K562 (cell line): ENCODE results near the gene ALKBH2. TPM values are rescaled to one million over a fixed set of nuclear protein-coding genes. Genes with fewer than 3 reads are reported as not detected.

ENCODE experiments used
- ATAC-seq: fragments of 200-7000 bp; cut with Tn5 transposase; 3 replicates; pipeline ENCODE4 v1.9.1; 2020; ENCODE audit warnings: moderate library complexity
- BruUV-seq: library from RNA; stranded (reverse); fragments of 400-500 nt; replicated peaks from 2 replicates; lab custom pipeline; 2021; lab: Mats Ljungman, UMichigan
- CTCF ChIA-PET: fragments of 300-600 bp; formaldehyde crosslinking; extraction: SDS; loops from one replicate; lab custom pipeline; 2021; ENCODE audit warnings: low intra/inter-chr PET ratio; lab: Yijun Ruan, JAX
- POLR2A ChIA-PET: fragments of 300-600, 350-650 bp; sonication (Branson Sonifier 250); formaldehyde crosslinking; extraction: SDS; loops from one replicate; lab custom pipeline; 2021; ENCODE audit warnings: antibody characterized with exemption, inconsistent platforms; lab: Yijun Ruan, JAX
- DNase-seq, 4 experiments: peaks; one replicate each; pipeline versions ENCODE4 v3.0.0 to v3.0.0-alpha.2; 2011 to 2018; ENCODE audit warnings: low spot score in 3 of 4, mixed read lengths in 3 of 4; ENCODE audit errors: extremely low read depth in 1 of 4
- FAIRE-seq: peaks from 2 replicates; lab custom pipeline; 2011; peaks lifted over from hg19 to GRCh38; lab: Jason Lieb, UNC
- H2AFZ ChIP-seq: 2 replicates; pipeline ENCODE4 v1.6.0; 2011; ENCODE audit warnings: low read depth, low read length, control low read depth, inconsistent platforms
- H3K27ac ChIP-seq: fragments of 200-600 bp; 3 replicates; pipeline ENCODE4 v1.8.0; 2011; ENCODE audit warnings: low read depth, mild to moderate bottlenecking, control low read depth, inconsistent platforms, low read length, moderate library complexity, mixed read lengths; ENCODE audit errors: extremely low read depth
- H3K27me3 ChIP-seq, 2 experiments: fragments of 300-600 bp in 1 of 2; 2 replicates in 1 of 2; 3 replicates in 1 of 2; pipeline versions ENCODE4 v1.6.0 to v1.8.0; 2011; ENCODE audit warnings: inconsistent platforms in 2 of 2, low read length in 2 of 2, mild to moderate bottlenecking in 1 of 2, mixed read lengths in 1 of 2, moderate library complexity in 1 of 2; ENCODE audit not compliant: control insufficient read depth in 2 of 2, insufficient read depth in 2 of 2
- H3K36me3 ChIP-seq: fragments of 300-600 bp; 3 replicates; pipeline ENCODE4 v1.8.0; 2011; ENCODE audit warnings: mild to moderate bottlenecking, low read length, inconsistent platforms; ENCODE audit not compliant: control insufficient read depth, insufficient read depth
- H3K4me1 ChIP-seq, 2 experiments: fragments of 200-600 bp in 1 of 2; replicated peaks in 1 of 2; 2 replicates in 1 of 2; 3 replicates in 1 of 2; pipeline versions ENCODE4 v1.5.1 to v1.8.0; 2011; ENCODE audit warnings: inconsistent platforms in 2 of 2, low read length in 2 of 2, mild to moderate bottlenecking in 1 of 2, mixed read lengths in 1 of 2, moderate library complexity in 1 of 2; ENCODE audit not compliant: control insufficient read depth in 2 of 2, insufficient read depth in 2 of 2
- H3K4me2 ChIP-seq: 2 replicates; pipeline ENCODE4 v1.6.1; 2011; ENCODE audit warnings: low read length, control low read depth, inconsistent platforms, mixed read lengths; ENCODE audit not compliant: insufficient read depth
- H3K4me3 ChIP-seq: fragments of 200-600 bp; sonication (generic), shearing (Covaris generic); 2 replicates; pipeline ENCODE4 v1.5.1; 2016; ENCODE audit warnings: control low read depth, inconsistent platforms
- H3K79me2 ChIP-seq: fragments of 200-600 bp; 3 replicates; pipeline ENCODE4 v1.8.0; 2011; ENCODE audit warnings: low read length, inconsistent platforms; ENCODE audit not compliant: control insufficient read depth, insufficient read depth
- H3K9ac ChIP-seq, 2 experiments: 2 replicates each; pipeline versions ENCODE4 v1.6.0 to v1.6.1; 2011; ENCODE audit warnings: low read depth in 2 of 2, low read length in 2 of 2, control low read depth in 1 of 2, inconsistent platforms in 1 of 2, mild to moderate bottlenecking in 1 of 2, mixed read lengths in 1 of 2; ENCODE audit not compliant: insufficient read depth in 1 of 2
- H3K9me1 ChIP-seq: one replicate; pipeline ENCODE4 v1.6.0; 2011; ENCODE audit warnings: inconsistent platforms, mild to moderate bottlenecking, low read length, moderate library complexity; ENCODE audit not compliant: control insufficient read depth, insufficient read depth
- H3K9me3 ChIP-seq: replicated peaks from 2 replicates; pipeline ENCODE4 v1.5.1; 2011; ENCODE audit warnings: low read depth, low read length, inconsistent platforms; ENCODE audit not compliant: control insufficient read depth, insufficient read depth
- H4K20me1 ChIP-seq: replicated peaks from 2 replicates; pipeline ENCODE4 v1.6.1; 2011; ENCODE audit warnings: low read length, inconsistent platforms, mixed read lengths; ENCODE audit not compliant: control insufficient read depth, insufficient read depth
- ELF1 ChIP-seq: fragments of 200-800 bp; sonication (Bioruptor generic); IDR thresholded peaks from 2 replicates; pipeline ENCODE4 v1.6.1; 2016; ENCODE audit warnings: missing genetic modification characterization, missing compliant biosample characterization
- EP300 ChIP-seq: IDR thresholded peaks from 2 replicates; pipeline ENCODE4 v1.6.1; 2012; ENCODE audit warnings: low read length, improper control_type of control experiment
- KLF1 ChIP-seq: fragments of 450-650 bp; IDR thresholded peaks from 2 replicates; pipeline ENCODE4 v1.6.1; 2016; ENCODE audit warnings: missing genetic modification characterization, missing compliant biosample characterization
- MED1 ChIP-seq: sonication (generic); formaldehyde crosslinking; IDR thresholded peaks from 2 replicates; pipeline ENCODE4 v1.8.1; 2023; ENCODE audit warnings: missing genetic modification reagents, borderline replicate concordance
- POLR2AphosphoS2 ChIP-seq: IDR thresholded peaks from 2 replicates; pipeline ENCODE4 v1.6.1; 2012; ENCODE audit warnings: low read length, improper control_type of control experiment
- PPARD ChIP-seq: fragments of 250-450 bp; sonication (Bioruptor Pico); IDR thresholded peaks from 2 replicates; pipeline ENCODE4 v1.8.0; 2022; ENCODE audit warnings: inconsistent platforms, mild to moderate bottlenecking, moderate library complexity
- RCOR1 ChIP-seq, 2 experiments: IDR thresholded peaks; 2 replicates each; pipeline ENCODE4 v1.6.1; 2012; ENCODE audit warnings: low read depth in 2 of 2, low read length in 2 of 2, borderline replicate concordance in 1 of 2, improper control_type of control experiment in 1 of 2
- SREBF2 ChIP-seq: sonication (generic); formaldehyde crosslinking; IDR thresholded peaks from 2 replicates; pipeline ENCODE4 v1.4.0; 2020; ENCODE audit warnings: mild to moderate bottlenecking, missing genetic modification reagents
- TEAD1 ChIP-seq, 2 experiments: fragments of 450-650 bp in 1 of 2; sonication (generic) in 1 of 2; formaldehyde crosslinking; IDR thresholded peaks; 2 replicates each; pipeline versions ENCODE4 v1.4.0 to v1.8.0; 2020 to 2022; ENCODE audit warnings: mild to moderate bottlenecking in 2 of 2, missing genetic modification reagents in 1 of 2
- ZNF347 ChIP-seq: fragments of 450-650 bp; formaldehyde crosslinking; IDR thresholded peaks from 2 replicates; pipeline ENCODE4 v1.4.0; 2020; ENCODE audit warnings: low read depth, mild to moderate bottlenecking, moderate library complexity
- WGBS: fragments of 100-300 bp; shearing (Covaris generic); methylation state at CpG from one replicate; pipeline ENCODE4 v1.1.6; 2016; ENCODE audit warnings: low coverage, mixed read lengths; ENCODE audit not compliant: insufficient coverage; ENCODE audit errors: missing lambda C conversion rate; 5-methylcytosine and 5-hydroxymethylcytosine counted together
- in situ Hi-C: fragments of 300-500 bp; cut with MboI; formaldehyde crosslinking; loops from 4 replicates; pipeline ENCODE4 v1.15.0; 2018; ENCODE audit warnings: inconsistent platforms, mixed read lengths
- intact Hi-C: fragments of 100-400 bp; cut with micrococcal nuclease; formaldehyde crosslinking; loops from 2 replicates; pipeline ENCODE4 v1.14.2; 2022
- polyA plus RNA-seq, 8 experiments: library from polyadenylated mRNA; depleted of rRNA in 4 of 8; stranded (reverse) in 5 of 8; unstranded in 3 of 8; fragments of >200 nt; fragmentation: Nextera tagmentation in 2 of 8; fragmentation: Illumina TruSeq in 1 of 8; extraction: Ambion mirVana in 2 of 8; extraction: Trizol in 1 of 8; gene quantifications; 2 replicates each; pipeline versions ENCODE4 v1.2.1 to v1.2.3, GENCODE V29; 2011 to 2014; ENCODE audit warnings: inconsistent platforms in 1 of 8, missing spikeins in 1 of 8
- total RNA-seq, 7 experiments: library from RNA; depleted of rRNA in 6 of 7; stranded (reverse); fragments of >200 nt in 6 of 7; fragmentation: Illumina TruSeq in 2 of 7; extraction: Trizol in 2 of 7; gene quantifications; 2 replicates each; pipeline versions ENCODE4 v1.2.1 to v1.2.3, GENCODE V29; 2011 to 2021; ENCODE audit warnings: low replicate concordance in 1 of 7

Gene ALKBH2
- total and polyA plus RNA-seq, 9 of the 15 experiments (the other 6 are each of a cell fraction or from before 2014, with no cell fraction given): 5.9 to 56.1 (median 41.9) TPM

GRCh38 chr12:109057376-109057775, 35.9 kb downstream of the ALKBH2 start:
- POLR2A ChIA-PET: no interaction called here
- Histone ChIP-seq H3K27me3 (no peaks in the 10 kb centered on the region), H3K4me3 (no peak overlapping the region), H3K9me1 (no peaks in the 10 kb centered on the region), H4K20me1 (no peaks in the 10 kb centered on the region), H2AFZ (no peak overlapping the region), H3K9ac (no peak overlapping the region), H3K4me1 (peaks cover 0 to 2% of the 10 kb centered on the region in 2 experiments; a peak in 1 of 5 replicates), H3K79me2 (peaks cover 11% of the 10 kb centered on the region; the same call in 1 of the 3 replicates), H3K4me2 (no peak overlapping the region), H3K9me3 (no peaks in the 10 kb centered on the region), H3K27ac (no peak overlapping the region), H3K36me3 (peaks cover 9% of the 10 kb centered on the region; the same call in 2 of the 3 replicates)
- ATAC-seq (no peak), FAIRE-seq (no peak), DNase-seq (no peak)
- CTCF ChIA-PET: no interaction called here
- in situ Hi-C loops: no loop called here
- TF ChIP-seq TEAD1 (CRISPR knock-in tag; IDR thresholded peaks at IDR 0.05) (no peak), MED1 (CRISPR knock-in tag) (no peak), EP300 (no peak), POLR2AphosphoS2 (no peak), PPARD (CRISPR knock-in tag) (no peak), ELF1 (no peak), SREBF2 (no peak), KLF1 (no peak), RCOR1 (IDR thresholded peaks at IDR 0.05; ENCODE audit: borderline replicate concordance in 1 of 2, low read depth in 2 of 2, low read length in 2 of 2) (no peak), ZNF347 (CRISPR knock-in tag) (no peak)
- BruUV-seq: no TSS peak
- WGBS: 100% methylated on average over 1 of the region's 1 CpG
- intact Hi-C loops: no loop called here
